Nephron progenitor cell (in vitro differentiated cells): Measurements from ENCODE around the gene ZNF710.

ENCODE experiments used
- DNase-seq: peaks from one replicate; pipeline ENCODE4 v3.0.0; 2021
- H3K27ac Mint-ChIP-seq: 2 replicates; pipeline ENCODE4 v1.8.0; 2021; ENCODE audit warnings: mild to moderate bottlenecking, moderate library complexity, mixed read lengths
- H3K27me3 Mint-ChIP-seq: 2 replicates; pipeline ENCODE4 v1.8.0; 2021; ENCODE audit warnings: mild to moderate bottlenecking, low read depth, mixed read lengths; ENCODE audit not compliant: poor library complexity
- H3K36me3 Mint-ChIP-seq: 2 replicates; pipeline ENCODE4 v1.8.0; 2021; ENCODE audit warnings: low read depth, mixed read lengths
- H3K4me1 Mint-ChIP-seq: 2 replicates; pipeline ENCODE4 v1.8.0; 2021; ENCODE audit warnings: mixed read lengths
- H3K4me3 Mint-ChIP-seq: 2 replicates; pipeline ENCODE4 v1.8.0; 2021; ENCODE audit warnings: mild to moderate bottlenecking, moderate library complexity, mixed read lengths
- H3K9me3 Mint-ChIP-seq: 2 replicates; pipeline ENCODE4 v1.8.0; 2021; ENCODE audit warnings: mild to moderate bottlenecking, moderate library complexity, mixed read lengths
- CTCF ChIP-seq: fragments of 200-600 bp; sonication (generic); IDR thresholded peaks from 2 replicates; pipeline ENCODE4 v1.5.0; 2021; ENCODE audit warnings: antibody characterized with exemption

ZNF710 gene

DNA sequence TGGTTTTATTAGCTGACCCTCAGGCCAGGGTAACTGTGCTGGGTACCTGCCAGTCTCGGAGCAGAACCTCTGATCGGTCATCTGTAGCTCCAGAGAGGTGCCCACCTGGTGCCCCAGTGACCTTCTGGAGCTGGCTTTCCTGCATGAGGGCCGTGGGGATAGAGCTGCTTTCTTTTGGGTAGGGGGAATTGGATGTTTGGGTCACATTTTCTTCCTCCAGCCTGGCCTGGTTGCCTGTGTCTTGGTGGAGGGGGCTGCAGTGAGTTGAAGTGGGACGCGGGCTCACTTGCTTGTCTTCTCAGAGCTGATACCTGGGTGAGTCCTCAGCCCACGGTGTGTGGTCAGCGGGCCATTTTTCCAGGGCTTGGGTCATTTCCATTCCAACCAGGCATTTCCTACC lies 2.6 kb downstream of the ZNF710 start:
- TF ChIP-seq CTCF, result no peak
- Mint-ChIP-seq H3K4me3 (peak overlapping the region; percentile 90), H3K27ac (no peak overlapping the region), H3K4me1 (peaks cover 81% of the 10 kb centered on the region), H3K27me3 (peaks cover 3% of the 10 kb centered on the region), H3K9me3 (no peaks in the 10 kb centered on the region), H3K36me3 (peaks cover 3% of the 10 kb centered on the region)
- no peak for DNase-seq

DNA sequence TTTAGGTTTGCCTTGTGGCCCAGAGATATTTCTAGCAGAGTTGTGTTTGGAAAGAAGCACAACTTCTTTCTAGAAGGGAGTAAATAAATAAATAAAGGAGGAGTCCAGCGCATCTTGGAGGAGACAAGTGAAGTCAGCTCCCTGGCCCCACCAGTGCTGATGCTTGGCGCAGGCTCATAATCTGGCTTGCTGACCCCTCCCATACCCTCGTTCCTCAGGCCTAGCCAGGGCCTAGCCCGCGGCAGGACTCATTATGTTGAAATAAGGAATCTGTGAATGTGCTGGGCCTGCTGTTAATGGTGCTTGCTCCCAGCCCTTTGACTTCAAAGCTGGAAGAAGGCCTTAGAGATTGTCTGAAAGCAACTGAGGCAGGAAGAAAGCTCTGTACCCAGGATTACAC lies 3.1 kb downstream of the ZNF710 start:
- H3K27ac Mint-ChIP-seq, result no peak overlapping the region
- TF ChIP-seq CTCF, result no peak
- peak overlapping the region; percentile 90 for H3K4me3 Mint-ChIP-seq
- DNase-seq, result no peak
- peaks cover 76% of the 10 kb centered on the region for H3K4me1 Mint-ChIP-seq
- no peaks in the 10 kb centered on the region for H3K9me3 Mint-ChIP-seq
- peaks cover 3% of the 10 kb centered on the region for H3K27me3 Mint-ChIP-seq
- H3K36me3 Mint-ChIP-seq, result peaks cover 8% of the 10 kb centered on the region

DNA sequence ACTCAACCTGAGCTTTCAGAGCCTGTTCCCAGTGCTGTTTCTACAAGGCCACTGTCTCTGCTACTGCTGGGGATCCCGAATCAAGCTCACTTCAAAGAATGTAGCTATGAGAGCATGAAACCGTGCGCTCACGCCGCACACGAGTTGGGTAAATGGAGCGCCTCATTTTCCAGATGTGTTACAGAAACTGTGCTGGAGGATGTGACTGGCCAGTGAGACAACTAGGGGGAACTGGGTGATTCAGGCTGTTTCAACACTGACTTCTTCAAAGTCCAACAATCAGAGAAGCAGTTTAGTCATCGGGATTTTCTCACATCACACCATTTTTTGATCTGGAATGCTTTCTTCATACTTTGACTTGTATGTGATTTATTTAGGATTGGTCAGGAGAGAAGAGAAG lies 3.5 kb downstream of the ZNF710 start:
- Mint-ChIP-seq H3K4me3 (peak overlapping the region; percentile 90), H3K27ac (no peak overlapping the region), H3K27me3 (peaks cover 3% of the 10 kb centered on the region), H3K36me3 (peaks cover 13% of the 10 kb centered on the region), H3K9me3 (peaks cover under 1% of the 10 kb centered on the region), H3K4me1 (peaks cover 72% of the 10 kb centered on the region)
- no peak for DNase-seq
- TF ChIP-seq CTCF, result no peak

DNA sequence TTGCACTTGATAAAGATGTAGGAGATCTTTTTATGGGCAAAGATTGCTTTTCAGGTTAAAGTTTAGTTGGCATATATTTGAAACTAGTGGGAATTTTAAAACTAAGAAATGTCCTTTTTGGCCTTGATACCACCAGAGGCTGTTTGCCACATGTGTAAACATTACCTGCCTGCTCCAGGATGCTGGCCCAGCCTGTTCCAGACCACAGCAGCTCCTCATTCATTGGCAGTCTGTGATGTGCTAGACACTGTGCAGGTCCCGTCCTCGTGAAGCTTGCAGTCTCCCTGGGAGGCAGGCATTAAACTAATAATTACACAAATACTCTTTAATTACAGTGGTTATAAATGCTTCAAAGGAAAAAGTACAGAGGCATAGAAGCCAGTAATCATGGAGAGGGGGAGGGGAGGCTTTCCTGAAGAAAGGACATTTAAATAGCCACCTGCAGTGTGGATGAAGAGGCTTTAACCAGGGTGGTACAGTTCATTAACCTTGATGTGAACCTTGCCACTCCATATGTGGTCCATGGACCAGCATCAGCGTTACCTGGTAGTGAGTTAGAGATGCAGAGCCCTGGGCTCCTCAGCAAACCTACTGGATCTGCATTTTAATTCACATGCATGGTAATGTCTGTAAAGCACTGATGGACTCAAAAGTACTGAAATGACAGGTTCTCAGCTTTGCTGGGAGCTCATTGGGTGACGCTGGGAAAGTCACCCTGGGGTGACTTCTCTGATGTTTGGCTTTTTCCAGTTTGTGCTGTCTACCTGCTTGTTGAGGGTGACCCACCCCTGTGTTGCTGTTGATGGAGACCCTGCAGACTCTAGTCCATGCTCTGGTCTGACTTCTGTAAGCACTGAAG lies 5.3 kb downstream of the ZNF710 start:
- DNase-seq, result no peak
- peak overlapping the region; percentile 52 for H3K4me3 Mint-ChIP-seq
- peak overlapping the region; percentile 71 for H3K27ac Mint-ChIP-seq
- H3K27me3 Mint-ChIP-seq, result peaks cover 7% of the 10 kb centered on the region
- H3K36me3 Mint-ChIP-seq, result peaks cover 29% of the 10 kb centered on the region
- H3K4me1 Mint-ChIP-seq, result peaks cover 60% of the 10 kb centered on the region
- peaks cover 18% of the 10 kb centered on the region for H3K9me3 Mint-ChIP-seq
- TF ChIP-seq CTCF, result no peak

DNA sequence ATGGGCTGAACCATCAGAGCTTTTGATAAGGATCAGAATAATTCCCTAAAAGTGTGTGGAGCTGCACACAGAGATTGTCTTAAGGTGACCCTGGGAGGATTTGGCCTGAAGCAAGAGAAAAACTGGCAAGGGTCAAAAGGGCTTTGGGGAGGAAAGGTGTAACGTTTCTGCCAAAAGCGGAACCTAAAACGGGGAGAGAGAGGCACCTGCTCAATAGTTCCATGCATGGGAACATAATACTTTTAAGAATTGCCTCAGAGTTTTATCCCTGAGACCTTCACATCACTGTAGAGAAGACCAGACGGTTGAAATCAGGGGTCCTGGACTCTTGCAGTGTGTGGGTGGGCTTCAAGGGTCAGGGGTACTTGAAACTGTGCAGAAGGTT lies 5.9 kb downstream of the ZNF710 start:
- peak overlapping the region; percentile 20 for H3K4me3 Mint-ChIP-seq
- peaks cover 34% of the 10 kb centered on the region for H3K36me3 Mint-ChIP-seq
- peaks cover 60% of the 10 kb centered on the region for H3K4me1 Mint-ChIP-seq
- peak overlapping the region; percentile 58 for H3K27ac Mint-ChIP-seq
- peaks cover 24% of the 10 kb centered on the region for H3K9me3 Mint-ChIP-seq
- no peak for DNase-seq
- H3K27me3 Mint-ChIP-seq, result peaks cover 7% of the 10 kb centered on the region
- TF ChIP-seq CTCF, result no peak

GRCh38 chr15:90008607-90009006 lies 7.5 kb downstream of the ZNF710 start:
- Mint-ChIP-seq H3K27me3 (peaks cover 6% of the 10 kb centered on the region), H3K4me3 (no peak overlapping the region), H3K36me3 (peaks cover 48% of the 10 kb centered on the region), H3K9me3 (peaks cover 40% of the 10 kb centered on the region), H3K4me1 (peaks cover 48% of the 10 kb centered on the region), H3K27ac (no peak overlapping the region)
- TF ChIP-seq CTCF, result no peak
- DNase-seq, result no peak
